ENCODE data around the gene RRM1.
"Not testable (repeated sequence)": the region's sequence is repeated elsewhere in the genome, so short reads cannot be mapped to it uniquely, and the experiment has no call there.

RRM1 gene

DNA sequence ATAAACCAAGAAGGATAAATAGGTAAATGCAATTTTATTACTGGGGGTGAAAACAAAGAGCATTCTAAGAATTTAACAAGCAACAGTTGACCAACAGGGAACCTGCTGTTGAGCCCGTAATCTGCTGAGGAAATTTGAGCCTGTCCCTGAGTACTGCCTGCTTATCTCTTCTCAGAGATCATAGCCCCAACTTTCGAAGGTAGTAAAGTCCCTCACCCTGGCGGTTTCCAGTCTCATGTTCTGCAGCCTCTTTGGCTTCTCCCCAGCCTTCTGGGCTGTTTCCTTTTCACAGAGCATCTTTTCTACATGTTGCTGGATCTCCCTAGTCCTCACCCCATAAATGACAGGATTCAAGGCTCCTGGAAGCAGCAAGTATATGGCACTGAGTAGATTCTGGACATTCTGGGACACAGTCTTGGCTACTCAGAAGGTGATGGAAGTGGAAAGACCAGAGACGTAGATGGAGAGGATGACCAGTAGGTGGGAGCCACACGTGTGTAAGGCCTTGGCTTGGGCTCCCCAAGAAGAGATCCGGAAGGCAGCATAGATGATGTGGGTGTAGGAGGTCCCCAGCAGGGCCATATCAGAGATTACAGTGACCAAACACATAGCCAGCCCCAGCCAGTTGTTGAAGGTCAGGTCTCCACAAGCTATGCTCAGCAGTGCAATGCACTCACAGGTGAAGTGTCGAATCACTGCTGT, 51.6 kb downstream of the RRM1 start:
- no peak for DNase-seq

DNA sequence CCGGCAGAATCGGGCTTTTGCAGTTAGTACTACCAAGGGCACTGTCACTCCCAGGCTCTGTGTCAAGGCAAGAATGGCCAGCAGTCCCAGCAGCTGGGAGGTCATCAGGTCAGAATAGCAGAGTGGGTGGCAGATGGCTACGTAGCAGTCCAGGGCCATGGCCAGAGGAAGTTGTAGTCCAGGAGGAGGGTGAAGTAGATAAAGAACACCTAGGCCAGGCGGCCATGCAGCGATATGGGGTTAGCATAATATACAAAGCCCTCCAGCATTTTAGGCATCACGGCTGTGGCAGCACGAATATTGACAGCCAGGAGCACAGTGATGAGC, 52.1 kb downstream of the RRM1 start:
- DNase-seq: no peak

DNA sequence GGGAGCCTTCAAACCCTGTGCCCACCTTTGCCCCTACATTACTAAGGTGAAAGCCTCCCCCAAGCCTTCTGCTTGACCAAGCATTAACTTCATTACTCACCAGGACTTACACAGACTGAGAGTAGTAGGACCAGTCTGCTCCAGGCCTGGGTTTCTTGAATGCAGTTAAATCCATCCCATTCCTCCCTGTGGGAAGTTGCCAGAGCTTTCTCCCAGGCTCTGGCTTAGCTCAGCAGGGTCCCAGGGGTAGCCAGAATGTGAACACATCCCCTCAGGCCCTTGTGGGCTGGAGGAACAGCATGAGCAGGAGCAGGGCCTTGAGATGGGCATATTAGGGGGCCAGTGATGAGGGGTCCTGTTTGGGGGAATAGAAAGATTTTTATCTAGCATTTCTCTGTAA, 59.9 kb downstream of the RRM1 start:
- no peak for DNase-seq

DNA sequence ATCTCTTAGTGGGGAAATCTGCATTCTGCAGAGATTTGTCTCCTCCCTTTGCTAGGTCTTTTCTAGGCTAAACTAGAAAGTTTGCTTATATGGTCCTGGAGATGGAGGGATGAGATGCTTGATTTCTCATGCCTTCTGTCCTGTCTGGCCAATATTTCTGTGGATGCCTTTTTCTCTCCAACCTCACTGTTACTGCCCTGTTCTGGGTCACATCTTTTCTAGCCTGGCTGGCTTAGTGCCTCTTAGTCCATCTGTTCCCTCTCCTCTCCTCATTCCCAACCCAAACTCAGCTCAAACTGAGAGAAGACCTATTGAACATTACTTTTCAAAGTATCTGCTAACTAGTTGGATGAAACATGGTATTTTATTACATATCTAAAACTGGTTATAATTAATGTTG, 62.0 kb downstream of the RRM1 start:
- no peak for DNase-seq

DNA sequence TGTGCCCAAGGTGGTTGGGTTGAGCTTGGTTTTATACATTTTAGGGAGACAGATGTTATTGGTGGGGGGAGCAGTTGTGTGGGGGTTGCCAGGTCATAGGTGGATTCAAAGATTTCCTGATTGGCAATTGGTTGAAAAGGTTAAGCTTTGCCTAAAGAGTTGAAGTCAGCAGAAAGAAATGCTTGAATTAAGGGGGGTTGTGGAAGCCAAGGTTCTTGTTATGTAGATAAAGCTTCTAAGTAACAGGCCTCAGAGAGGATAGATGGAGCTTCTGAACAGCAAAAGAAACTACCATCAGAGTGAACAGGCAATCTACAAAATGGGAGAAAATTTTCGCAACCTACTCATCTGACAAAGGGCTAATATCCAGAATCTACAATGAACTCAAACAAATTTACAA, 64.2 kb downstream of the RRM1 start:
- not testable (repeated sequence) for DNase-seq

DNA sequence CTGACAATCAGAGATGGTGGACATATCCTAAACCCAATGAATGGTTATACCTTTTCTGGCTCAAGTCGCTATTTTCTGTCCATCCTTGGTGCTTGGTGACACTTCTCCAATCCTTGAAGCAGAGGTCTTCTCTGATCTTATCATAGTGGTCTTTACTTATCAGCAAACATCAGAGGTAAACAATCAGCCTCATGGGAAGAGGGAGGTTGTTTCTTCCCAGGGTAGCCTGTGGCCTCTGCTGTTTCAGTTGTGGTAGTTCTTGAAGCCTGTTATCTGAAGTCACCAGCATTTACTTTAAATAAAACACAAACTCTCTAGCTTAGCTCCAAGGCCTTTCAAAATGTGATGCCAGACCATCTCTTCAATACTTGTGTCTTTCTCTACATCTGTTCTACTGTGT, 66.7 kb downstream of the RRM1 start:
- DNase-seq: no peak

DNA sequence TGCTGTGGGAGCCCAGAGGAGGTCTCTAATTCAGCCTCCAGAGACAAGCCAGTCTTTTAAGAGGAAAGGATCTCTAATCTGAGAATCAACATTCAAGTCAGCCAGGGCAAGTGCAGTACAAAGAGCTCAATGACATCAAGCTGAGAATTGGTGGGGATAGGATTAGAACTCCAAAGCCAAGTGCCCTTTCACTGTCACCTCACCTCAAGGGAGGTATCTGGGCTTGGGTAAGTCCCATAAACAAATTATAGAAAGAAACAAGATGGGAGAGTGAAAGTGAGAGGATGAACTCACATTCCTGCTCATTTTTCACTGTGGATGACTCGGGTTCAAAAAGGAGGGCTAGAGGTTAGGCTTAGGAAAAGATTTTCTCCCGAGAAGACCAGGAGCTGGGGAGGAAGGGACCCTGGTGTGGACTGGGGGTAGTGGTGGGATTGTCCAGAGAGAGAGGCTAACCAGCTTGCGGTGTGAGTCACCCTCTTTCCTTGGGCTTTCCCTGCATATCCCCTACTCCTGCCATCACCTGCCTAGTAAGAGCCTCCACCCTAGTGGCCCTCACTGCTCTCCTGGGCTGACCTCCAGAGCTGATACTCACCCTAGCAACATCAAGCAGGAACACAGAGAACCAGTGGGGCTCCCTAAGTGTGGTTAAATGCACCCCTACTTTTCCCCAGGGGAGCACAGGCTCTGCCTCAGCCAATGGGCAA, 70.4 kb downstream of the RRM1 start:
- no peak for DNase-seq

DNA sequence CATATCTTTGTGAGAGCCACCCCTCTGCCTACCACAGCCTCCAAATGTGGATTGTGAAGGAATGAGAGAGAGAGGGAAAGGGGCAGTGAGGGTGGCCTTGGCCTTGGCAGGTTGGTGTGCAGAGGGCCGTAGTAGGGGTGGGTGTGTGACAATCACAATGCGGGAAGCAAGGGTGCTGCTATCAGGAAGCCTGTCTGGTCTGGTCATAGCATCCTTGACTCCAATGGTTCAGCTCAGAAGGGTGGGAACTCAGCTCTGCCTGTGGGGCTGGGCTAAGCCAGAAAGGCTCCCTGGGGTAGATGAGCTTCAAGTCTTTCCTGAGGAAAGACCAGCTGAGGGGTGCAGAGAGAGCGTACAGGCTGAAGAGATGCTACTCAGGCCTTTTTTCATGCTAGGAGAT, 72.7 kb downstream of the RRM1 start:
- DNase-seq: no peak

DNA sequence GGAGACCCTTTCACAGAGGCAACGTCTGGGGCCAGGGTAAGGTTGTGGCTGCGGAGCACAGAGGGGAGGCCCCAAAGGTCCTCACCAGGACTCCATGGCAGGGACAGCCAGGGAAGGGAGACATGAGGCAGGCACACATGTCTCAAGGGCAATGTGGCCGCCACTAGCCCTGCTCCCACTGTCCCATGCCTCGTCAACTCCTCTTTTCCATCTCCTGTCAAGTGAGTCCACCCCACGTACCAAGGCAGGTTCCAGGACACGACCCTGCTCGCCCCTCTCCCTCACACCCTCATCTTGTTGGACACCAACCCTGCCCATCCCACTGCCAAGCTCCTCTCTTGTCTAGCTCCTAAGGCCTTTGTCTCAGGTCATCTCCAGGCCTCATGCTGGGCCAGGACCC, 73.2 kb downstream of the RRM1 start:
- DNase-seq: no peak

DNA sequence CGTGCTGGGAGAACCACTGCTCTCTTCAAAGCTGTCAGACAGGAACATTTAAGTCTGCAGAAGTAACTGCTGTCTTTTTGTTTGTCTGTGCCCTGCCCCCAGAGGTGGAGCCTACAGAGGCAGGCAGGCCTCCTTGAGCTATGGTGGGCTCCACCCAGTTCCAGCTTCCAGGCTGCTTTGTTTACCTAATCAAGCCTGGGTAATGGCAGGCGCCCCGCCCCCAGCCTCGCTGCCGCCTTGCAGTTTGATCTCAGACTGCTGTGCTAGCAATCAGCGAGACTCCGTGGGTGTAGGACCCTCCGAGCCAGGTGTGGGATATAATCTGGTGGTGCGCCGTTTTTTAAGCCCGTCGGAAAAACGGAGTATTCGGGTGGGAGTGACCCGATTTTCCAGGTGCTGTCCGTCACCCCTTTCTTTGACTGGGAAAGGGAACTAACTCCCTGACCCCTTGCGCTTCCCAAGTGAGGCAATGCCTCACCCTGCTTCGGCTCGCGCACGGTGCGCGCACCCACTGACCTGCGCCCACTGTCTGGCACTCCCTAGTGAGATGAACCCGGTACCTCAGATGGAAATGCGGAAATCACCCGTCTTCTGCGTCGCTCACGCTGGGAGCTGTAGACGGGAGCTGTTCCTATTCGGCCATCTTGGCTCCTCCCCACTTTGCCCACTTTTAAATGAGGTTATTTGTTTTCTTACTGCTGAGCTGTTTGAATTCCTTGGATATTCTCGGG, 81.2 kb downstream of the RRM1 start:
- DNase-seq: not testable (repeated sequence)

DNA sequence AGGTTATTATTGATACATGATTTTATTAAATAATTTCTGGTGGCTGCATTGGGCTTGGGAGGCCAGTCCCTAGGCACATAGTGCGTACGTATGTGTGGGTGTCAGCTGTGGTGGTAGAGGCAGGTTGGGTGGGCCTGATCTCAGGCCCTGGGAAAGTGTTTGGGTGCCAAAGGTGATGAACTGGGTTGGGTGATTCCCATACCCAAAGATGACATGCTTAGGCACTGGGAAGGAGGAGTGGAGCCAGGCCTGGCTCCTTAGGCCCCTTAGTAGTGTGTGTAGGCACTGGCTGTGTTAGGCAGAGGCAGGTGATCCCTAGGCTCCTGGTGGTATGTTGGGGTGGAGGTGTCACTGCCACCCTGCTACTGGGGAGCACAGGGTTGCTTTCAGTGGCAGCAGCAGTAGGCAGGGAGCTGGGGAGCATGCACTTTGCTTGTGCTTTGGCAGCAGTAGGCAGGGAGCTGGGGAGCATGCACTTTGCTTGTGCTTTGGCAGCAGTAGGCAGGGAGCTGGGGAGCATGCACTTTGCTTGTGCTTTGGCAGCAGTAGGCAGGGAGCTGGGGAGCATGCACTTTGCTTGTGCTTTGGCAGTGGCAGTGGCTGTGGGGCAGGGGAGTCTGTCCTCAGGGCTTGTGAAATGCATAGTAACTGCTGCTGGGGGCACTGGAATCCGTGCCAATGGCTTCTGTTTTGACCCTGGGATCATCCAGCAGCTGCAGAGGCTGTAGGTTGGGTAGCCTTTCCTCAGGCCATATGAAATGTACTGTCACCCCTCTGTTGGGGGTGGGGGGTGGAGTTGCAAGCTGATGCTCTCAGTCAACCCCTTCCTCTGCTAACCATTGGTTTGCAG, 84.4 kb downstream of the RRM1 start:
- DNase-seq: no peak

DNA sequence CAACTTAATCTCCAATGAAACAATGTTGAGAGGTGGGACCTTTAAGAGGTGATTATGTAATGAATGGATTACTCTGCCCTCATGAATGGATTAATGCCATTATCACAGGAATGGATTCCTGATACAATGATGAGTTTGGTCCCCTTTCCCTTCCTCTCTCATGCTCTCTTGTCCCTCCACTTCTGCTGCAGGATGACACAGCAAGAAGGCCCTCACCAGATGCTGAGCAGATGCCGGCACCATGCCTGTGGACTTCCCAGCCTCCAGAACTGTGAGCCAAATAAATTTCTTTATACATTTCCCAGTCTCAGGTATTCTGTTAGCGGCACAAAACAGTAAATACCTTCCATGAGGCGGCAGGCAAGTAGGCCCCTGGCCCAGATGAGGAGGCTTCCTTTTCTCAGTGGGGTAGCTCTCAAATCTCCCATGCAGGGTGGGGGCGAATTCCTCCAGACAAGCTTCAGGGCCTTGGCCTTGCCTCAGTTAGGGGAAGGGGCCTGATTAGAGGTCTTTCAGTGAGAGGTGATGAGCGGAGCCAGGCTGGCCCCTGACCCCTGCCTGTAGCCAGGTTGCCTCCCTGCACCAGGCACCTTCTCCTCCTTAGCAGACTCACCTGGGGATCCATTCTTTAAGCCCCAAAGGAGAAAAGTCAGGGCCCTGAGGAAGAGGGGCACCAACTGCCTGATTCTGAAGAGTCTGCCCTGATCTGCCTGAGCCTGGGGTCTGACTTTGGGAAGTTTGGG, 86.0 kb downstream of the RRM1 start:
- no peak for DNase-seq

DNA sequence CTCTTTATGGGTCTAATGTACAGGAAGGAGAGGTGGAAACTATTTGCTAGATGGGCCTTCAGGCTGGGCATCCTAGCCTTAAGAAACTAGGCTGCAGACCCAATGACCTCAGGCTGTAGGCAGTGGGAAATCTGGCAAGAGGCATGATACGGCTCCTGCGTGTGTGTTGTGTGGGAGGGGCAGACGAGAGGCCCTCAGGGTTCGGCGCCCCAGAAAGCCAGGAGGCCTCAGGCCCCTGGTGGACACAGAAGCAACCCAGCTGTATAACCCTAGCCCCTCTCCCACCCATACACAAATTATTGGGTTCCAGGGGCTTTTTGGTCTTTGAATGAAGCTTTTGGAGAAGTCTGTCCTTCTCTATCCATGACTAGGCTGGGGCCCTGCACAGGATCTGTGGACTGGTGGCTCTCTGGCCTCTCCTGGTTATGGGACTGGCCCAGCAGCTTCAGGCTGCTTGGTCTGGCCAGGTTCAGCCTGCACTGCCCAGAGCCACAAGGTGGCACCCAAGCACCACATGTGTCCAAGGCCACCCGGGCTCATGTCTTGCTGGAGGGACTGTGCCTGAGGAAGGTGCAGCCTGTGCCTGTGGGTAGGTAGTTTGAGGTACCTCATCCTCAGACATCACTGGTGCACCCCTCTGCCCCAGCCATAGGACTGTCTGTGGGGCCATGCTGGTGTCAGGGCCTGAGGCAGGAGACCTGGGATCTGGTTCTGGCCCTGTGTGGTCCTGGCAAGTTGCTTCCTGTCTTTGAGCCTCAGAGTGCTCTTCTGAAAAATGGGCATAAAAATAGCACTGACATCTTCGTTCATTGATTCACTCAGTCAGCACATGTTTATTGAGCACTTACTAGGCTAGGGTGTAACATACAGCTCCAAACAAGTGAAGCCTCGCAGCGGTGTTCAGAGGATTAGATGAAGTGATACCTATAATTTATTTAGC, 87.5 kb downstream of the RRM1 start:
- no peak for DNase-seq

DNA sequence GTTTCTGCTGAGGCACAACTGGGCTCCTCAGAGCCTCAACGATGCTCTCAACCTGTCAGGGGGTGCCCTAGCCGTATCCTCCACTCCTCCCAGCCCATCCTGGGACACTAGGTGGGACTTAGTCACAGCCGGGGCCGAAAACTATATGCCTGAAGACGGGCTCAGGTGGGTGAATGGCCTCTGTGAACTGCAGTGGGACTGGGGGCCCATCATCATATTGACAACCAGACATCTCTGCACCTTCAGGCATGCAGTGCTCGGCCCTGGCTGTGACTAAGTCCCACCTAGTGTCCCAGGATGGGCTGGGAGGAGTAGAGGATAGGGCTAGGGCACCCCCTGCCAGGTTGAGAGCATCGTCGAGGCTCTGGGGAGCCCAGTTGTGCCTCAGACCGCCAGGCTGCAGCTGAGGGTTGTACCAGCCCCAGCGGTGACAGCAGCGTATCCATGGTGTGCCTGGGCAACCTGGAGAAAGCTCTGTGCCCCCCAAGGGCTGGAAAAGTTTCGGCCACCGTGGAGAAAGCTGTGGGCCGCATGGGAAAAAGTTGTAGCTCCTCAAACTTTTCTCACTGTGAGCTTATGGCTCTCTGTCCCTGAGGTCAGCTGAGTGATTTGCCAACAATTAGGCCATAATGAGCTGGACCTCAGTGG, 88.9 kb downstream of the RRM1 start:
- no peak for DNase-seq

DNA sequence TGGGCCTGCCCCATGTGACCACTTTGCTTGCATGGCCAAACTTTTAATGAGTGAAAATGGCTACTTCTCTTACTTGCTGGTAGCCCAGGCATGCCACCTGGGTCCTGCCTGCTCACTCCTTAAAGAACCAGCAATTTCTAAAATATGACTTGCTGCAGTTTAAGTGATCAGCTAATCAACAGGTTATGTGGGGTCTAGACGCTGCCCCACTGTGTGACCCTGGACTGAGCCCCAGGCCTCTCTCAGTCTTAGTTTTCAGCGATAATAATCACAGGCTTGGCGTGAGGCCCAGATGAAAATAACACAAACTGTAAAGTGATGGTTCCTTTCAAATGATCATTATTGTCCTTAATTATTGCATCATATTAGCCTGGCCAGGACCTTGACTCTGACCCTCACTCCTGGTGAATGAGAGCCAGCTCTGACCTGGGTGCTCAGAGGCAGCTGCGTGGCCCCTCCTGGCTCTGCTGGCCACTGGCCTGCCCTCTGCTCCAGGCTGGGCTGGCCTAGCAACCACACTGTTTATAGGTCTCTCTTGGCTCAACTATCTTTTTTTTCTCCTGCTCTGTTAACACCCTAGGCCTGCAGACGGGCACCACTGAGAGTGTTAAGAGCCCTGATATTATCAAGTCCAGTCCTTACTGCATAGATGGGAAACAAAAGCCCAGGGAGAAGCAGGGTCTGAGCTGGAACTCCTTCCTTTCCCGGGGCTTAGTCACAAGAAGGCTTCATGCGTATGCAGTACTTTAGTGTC, 89.7 kb downstream of the RRM1 start:
- DNase-seq: no peak

DNA sequence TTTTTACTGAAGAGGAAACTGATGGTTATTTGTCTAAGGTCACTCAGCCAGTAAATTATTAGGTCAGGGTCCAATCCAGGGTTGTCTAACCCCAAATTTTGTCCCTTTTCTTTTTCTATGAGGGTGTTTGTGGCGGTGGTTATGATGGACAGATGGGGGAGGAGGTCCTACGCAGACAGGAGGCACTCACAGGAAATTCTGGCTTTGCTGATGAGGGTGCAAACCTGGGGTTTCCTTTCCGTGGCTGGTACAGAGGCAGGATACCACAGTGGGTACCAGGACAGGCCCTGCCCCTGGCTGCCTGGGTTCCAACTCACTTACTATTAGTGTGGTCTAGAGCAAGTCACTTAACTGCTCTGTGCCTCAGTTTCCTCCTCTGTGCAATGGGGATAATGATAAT, 91.0 kb downstream of the RRM1 start:
- DNase-seq: no peak

DNA sequence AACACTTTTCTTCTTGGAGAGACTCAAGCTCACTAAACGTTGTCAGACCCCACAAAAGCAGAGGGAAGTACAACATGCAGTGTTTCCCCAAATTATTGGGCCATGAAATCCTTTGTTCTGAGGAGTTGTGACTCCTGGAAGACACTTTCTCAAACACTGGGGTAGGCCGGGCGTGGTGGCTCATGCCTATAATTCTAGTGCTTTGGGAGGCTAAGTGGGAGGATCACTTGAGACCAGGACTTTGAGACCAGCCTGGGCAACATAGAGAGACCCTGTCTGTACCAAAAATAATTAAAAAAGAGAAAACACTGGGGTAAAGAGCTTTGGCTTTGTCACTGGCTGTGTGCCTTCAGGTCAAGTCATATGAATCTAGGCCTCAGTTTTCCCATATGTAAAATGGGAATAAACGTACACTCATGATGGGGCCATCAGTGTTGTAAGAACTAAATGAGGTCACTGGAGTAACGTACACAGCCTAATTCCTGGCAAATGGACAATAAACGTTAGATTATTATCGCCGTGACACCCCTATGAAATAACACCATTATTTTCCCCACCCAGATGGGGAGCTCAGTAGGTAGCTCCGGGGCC, 92.0 kb downstream of the RRM1 start:
- no peak for DNase-seq

DNA sequence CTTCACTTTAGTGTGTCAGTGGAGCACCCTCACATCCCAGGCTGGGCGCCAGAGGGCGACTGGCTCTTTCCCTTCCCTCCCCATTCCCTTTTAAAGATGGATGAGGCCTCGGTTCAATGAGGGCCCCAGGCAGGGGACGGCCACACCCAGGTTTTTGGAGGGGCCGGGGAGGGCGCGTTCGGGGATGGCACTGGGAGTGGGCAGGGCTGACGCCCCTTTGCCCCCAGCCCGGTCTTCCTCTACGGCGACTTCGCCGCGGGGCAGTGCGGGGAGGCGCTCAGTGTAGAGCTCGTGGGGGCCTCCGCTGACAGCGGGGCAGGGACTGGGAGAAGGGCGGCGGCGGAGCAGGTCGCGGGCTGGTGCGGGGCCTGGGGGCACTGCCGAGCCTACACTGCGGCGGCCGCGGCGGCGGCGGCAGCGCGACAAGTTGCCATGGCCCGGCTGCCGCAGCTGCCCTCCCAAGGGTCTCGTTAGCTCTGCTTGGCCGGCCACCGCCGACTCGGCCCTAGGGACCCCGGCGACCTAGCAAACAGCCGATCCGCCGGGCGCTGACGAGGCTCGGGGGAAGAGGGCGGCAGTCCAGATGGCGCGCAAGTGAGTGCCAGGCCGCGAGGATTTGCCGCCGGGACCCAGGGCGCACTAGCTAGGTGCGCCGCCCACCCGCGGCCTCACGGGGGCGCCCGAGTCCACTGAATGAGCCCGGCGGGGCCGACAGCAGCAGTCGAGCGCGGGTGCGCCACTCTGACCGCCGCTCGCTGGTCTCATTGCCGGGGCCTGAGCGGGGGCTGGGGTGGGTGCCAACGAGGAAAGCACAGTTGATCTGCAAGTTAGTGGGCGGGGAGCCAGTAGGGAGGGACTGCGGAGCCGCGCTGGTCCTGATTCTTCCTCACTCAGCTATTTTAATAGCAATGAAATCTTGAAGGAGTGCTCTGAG, 92.7 kb downstream of the RRM1 start:
- DNase-seq: peak; percentile 55
